K562 (cell line): ENCODE results near the gene FHIT. TPM values are rescaled to one million over a fixed set of nuclear protein-coding genes. Genes with fewer than 3 reads are reported as not detected.

ENCODE experiments used
- ATAC-seq: fragments of 200-7000 bp; cut with Tn5 transposase; 3 replicates; pipeline ENCODE4 v1.9.1; 2020; ENCODE audit warnings: moderate library complexity
- BruUV-seq: library from RNA; stranded (reverse); fragments of 400-500 nt; replicated peaks from 2 replicates; lab custom pipeline; 2021; lab: Mats Ljungman, UMichigan
- CTCF ChIA-PET: fragments of 300-600 bp; formaldehyde crosslinking; extraction: SDS; loops from one replicate; lab custom pipeline; 2021; ENCODE audit warnings: low intra/inter-chr PET ratio; lab: Yijun Ruan, JAX
- POLR2A ChIA-PET: fragments of 300-600, 350-650 bp; sonication (Branson Sonifier 250); formaldehyde crosslinking; extraction: SDS; loops from one replicate; lab custom pipeline; 2021; ENCODE audit warnings: antibody characterized with exemption, inconsistent platforms; lab: Yijun Ruan, JAX
- DNase-seq, 4 experiments: peaks; one replicate each; pipeline versions ENCODE4 v3.0.0 to v3.0.0-alpha.2; 2011 to 2018; ENCODE audit warnings: low spot score in 3 of 4, mixed read lengths in 3 of 4; ENCODE audit errors: extremely low read depth in 1 of 4
- FAIRE-seq: peaks from 2 replicates; lab custom pipeline; 2011; peaks lifted over from hg19 to GRCh38; lab: Jason Lieb, UNC
- H2AFZ ChIP-seq: 2 replicates; pipeline ENCODE4 v1.6.0; 2011; ENCODE audit warnings: low read depth, low read length, control low read depth, inconsistent platforms
- H3K27ac ChIP-seq: fragments of 200-600 bp; 3 replicates; pipeline ENCODE4 v1.8.0; 2011; ENCODE audit warnings: low read depth, mild to moderate bottlenecking, control low read depth, inconsistent platforms, low read length, moderate library complexity, mixed read lengths; ENCODE audit errors: extremely low read depth
- H3K27me3 ChIP-seq, 2 experiments: fragments of 300-600 bp in 1 of 2; 2 replicates in 1 of 2; 3 replicates in 1 of 2; pipeline versions ENCODE4 v1.6.0 to v1.8.0; 2011; ENCODE audit warnings: inconsistent platforms in 2 of 2, low read length in 2 of 2, mild to moderate bottlenecking in 1 of 2, mixed read lengths in 1 of 2, moderate library complexity in 1 of 2; ENCODE audit not compliant: control insufficient read depth in 2 of 2, insufficient read depth in 2 of 2
- H3K36me3 ChIP-seq: fragments of 300-600 bp; 3 replicates; pipeline ENCODE4 v1.8.0; 2011; ENCODE audit warnings: mild to moderate bottlenecking, low read length, inconsistent platforms; ENCODE audit not compliant: control insufficient read depth, insufficient read depth
- H3K4me1 ChIP-seq, 2 experiments: fragments of 200-600 bp in 1 of 2; replicated peaks in 1 of 2; 2 replicates in 1 of 2; 3 replicates in 1 of 2; pipeline versions ENCODE4 v1.5.1 to v1.8.0; 2011; ENCODE audit warnings: inconsistent platforms in 2 of 2, low read length in 2 of 2, mild to moderate bottlenecking in 1 of 2, mixed read lengths in 1 of 2, moderate library complexity in 1 of 2; ENCODE audit not compliant: control insufficient read depth in 2 of 2, insufficient read depth in 2 of 2
- H3K4me2 ChIP-seq: 2 replicates; pipeline ENCODE4 v1.6.1; 2011; ENCODE audit warnings: low read length, control low read depth, inconsistent platforms, mixed read lengths; ENCODE audit not compliant: insufficient read depth
- H3K4me3 ChIP-seq: fragments of 200-600 bp; sonication (generic), shearing (Covaris generic); 2 replicates; pipeline ENCODE4 v1.5.1; 2016; ENCODE audit warnings: control low read depth, inconsistent platforms
- H3K79me2 ChIP-seq: fragments of 200-600 bp; 3 replicates; pipeline ENCODE4 v1.8.0; 2011; ENCODE audit warnings: low read length, inconsistent platforms; ENCODE audit not compliant: control insufficient read depth, insufficient read depth
- H3K9ac ChIP-seq, 2 experiments: 2 replicates each; pipeline versions ENCODE4 v1.6.0 to v1.6.1; 2011; ENCODE audit warnings: low read depth in 2 of 2, low read length in 2 of 2, control low read depth in 1 of 2, inconsistent platforms in 1 of 2, mild to moderate bottlenecking in 1 of 2, mixed read lengths in 1 of 2; ENCODE audit not compliant: insufficient read depth in 1 of 2
- H3K9me1 ChIP-seq: one replicate; pipeline ENCODE4 v1.6.0; 2011; ENCODE audit warnings: inconsistent platforms, mild to moderate bottlenecking, low read length, moderate library complexity; ENCODE audit not compliant: control insufficient read depth, insufficient read depth
- H3K9me3 ChIP-seq: replicated peaks from 2 replicates; pipeline ENCODE4 v1.5.1; 2011; ENCODE audit warnings: low read depth, low read length, inconsistent platforms; ENCODE audit not compliant: control insufficient read depth, insufficient read depth
- H4K20me1 ChIP-seq: replicated peaks from 2 replicates; pipeline ENCODE4 v1.6.1; 2011; ENCODE audit warnings: low read length, inconsistent platforms, mixed read lengths; ENCODE audit not compliant: control insufficient read depth, insufficient read depth
- ATF1 ChIP-seq, 2 experiments: fragments of 450-650 bp in 1 of 2; IDR thresholded peaks; 2 replicates each; pipeline ENCODE4 v1.6.1; 2016; ENCODE audit warnings: missing compliant biosample characterization in 1 of 2, missing genetic modification characterization in 1 of 2
- HDAC2 ChIP-seq: fragments of 450-650 bp; IDR thresholded peaks from 2 replicates; pipeline ENCODE4 v1.6.1; 2016; ENCODE audit warnings: mild to moderate bottlenecking
- MIER1 ChIP-seq: fragments of 450-650 bp; IDR thresholded peaks from 2 replicates; pipeline ENCODE4 v1.6.1; 2016; ENCODE audit warnings: antibody characterized with exemption, mild to moderate bottlenecking, low read depth
- NFYB ChIP-seq: IDR thresholded peaks from 2 replicates; pipeline ENCODE4 v1.6.1; 2011; ENCODE audit warnings: mild to moderate bottlenecking, moderate library complexity; ENCODE audit not compliant: insufficient read length; ENCODE audit errors: extremely low read depth
- NUFIP1 ChIP-seq: fragments of 450-650 bp; IDR thresholded peaks from 2 replicates; pipeline ENCODE4 v1.6.1; 2018; ENCODE audit not compliant: partially characterized antibody
- TCFL5 ChIP-seq: fragments of 250-450 bp; sonication (Bioruptor Pico); conservative IDR thresholded peaks from 2 replicates; pipeline ENCODE4 v1.6.1; 2021; ENCODE audit warnings: mild to moderate bottlenecking, moderate library complexity, matching md5 sums
- WGBS: fragments of 100-300 bp; shearing (Covaris generic); methylation state at CpG from one replicate; pipeline ENCODE4 v1.1.6; 2016; ENCODE audit warnings: low coverage, mixed read lengths; ENCODE audit not compliant: insufficient coverage; ENCODE audit errors: missing lambda C conversion rate; 5-methylcytosine and 5-hydroxymethylcytosine counted together
- in situ Hi-C: fragments of 300-500 bp; cut with MboI; formaldehyde crosslinking; loops from 4 replicates; pipeline ENCODE4 v1.15.0; 2018; ENCODE audit warnings: inconsistent platforms, mixed read lengths
- intact Hi-C: fragments of 100-400 bp; cut with micrococcal nuclease; formaldehyde crosslinking; loops from 2 replicates; pipeline ENCODE4 v1.14.2; 2022
- polyA plus RNA-seq, 8 experiments: library from polyadenylated mRNA; depleted of rRNA in 4 of 8; stranded (reverse) in 5 of 8; unstranded in 3 of 8; fragments of >200 nt; fragmentation: Nextera tagmentation in 2 of 8; fragmentation: Illumina TruSeq in 1 of 8; extraction: Ambion mirVana in 2 of 8; extraction: Trizol in 1 of 8; gene quantifications; 2 replicates each; pipeline versions ENCODE4 v1.2.1 to v1.2.3, GENCODE V29; 2011 to 2014; ENCODE audit warnings: inconsistent platforms in 1 of 8, missing spikeins in 1 of 8
- total RNA-seq, 7 experiments: library from RNA; depleted of rRNA in 6 of 7; stranded (reverse); fragments of >200 nt in 6 of 7; fragmentation: Illumina TruSeq in 2 of 7; extraction: Trizol in 2 of 7; gene quantifications; 2 replicates each; pipeline versions ENCODE4 v1.2.1 to v1.2.3, GENCODE V29; 2011 to 2021; ENCODE audit warnings: low replicate concordance in 1 of 7

FHIT gene
- total and polyA plus RNA-seq, 9 of the 15 experiments (the other 6 are each of a cell fraction or from before 2014, with no cell fraction given), result 1.7 to 9.1 (median 4.3) TPM

GRCh38 chr3:60403866-60404265 lies 847.4 kb downstream of the FHIT start:
- no peak overlapping the region for H3K9ac ChIP-seq
- no peak overlapping the region for H3K4me2 ChIP-seq
- no peak for DNase-seq
- no peaks in the 10 kb centered on the region; a peak in 1 of 5 replicates for H3K4me1 ChIP-seq
- ChIA-PET CTCF (interaction anchor here (0.6 kb wide), 1 partner anchor 10 kb away, joined by 3 read pairs; no protein-coding TSS in a partner anchor), POLR2A (no interaction called here)
- no peak overlapping the region for H3K27ac ChIP-seq
- peak; percentile 48 for FAIRE-seq
- no peaks in the 10 kb centered on the region for H3K27me3 ChIP-seq
- BruUV-seq, result no TSS peak
- WGBS, result 19% methylated on average over 4 of the region's 4 CpGs
- TF ChIP-seq NFYB (peak; percentile 23), ATF1 (CRISPR knock-in tag; IDR thresholded peaks at IDR 0.05) (no peak), ATF1 (tag; IDR thresholded peaks at IDR 0.05) (no peak)
- no peaks in the 10 kb centered on the region for H3K9me1 ChIP-seq
- H4K20me1 ChIP-seq, result no peaks in the 10 kb centered on the region
- H2AFZ ChIP-seq, result peak overlapping the region; percentile 2; the same call in 1 of the 2 replicates
- peak; percentile 52; the same call in 2 of the 3 replicates for ATAC-seq
- no peaks in the 10 kb centered on the region for H3K9me3 ChIP-seq
- no peak overlapping the region for H3K4me3 ChIP-seq
- H3K36me3 ChIP-seq, result no peaks in the 10 kb centered on the region
- intact Hi-C loops, result no loop called here
- H3K79me2 ChIP-seq, result no peaks in the 10 kb centered on the region
- in situ Hi-C loops, result no loop called here

- no peak for DNase-seq
- Histone ChIP-seq H3K79me2 (no peaks in the 10 kb centered on the region), H3K27me3 (no peaks in the 10 kb centered on the region), H3K9ac (no peak overlapping the region), H3K4me3 (no peak overlapping the region), H2AFZ (no peak overlapping the region), H3K36me3 (no peaks in the 10 kb centered on the region), H3K4me2 (no peak overlapping the region), H3K9me3 (no peaks in the 10 kb centered on the region), H3K27ac (no peak overlapping the region), H3K9me1 (no peaks in the 10 kb centered on the region), H4K20me1 (no peaks in the 10 kb centered on the region), H3K4me1 (no peaks in the 10 kb centered on the region; a peak in 1 of 5 replicates)
- in situ Hi-C loops, result no loop called here
- no peak for ATAC-seq
- intact Hi-C loops, result no loop called here
- ChIA-PET POLR2A (no interaction called here), CTCF (interaction anchor here (0.6 kb wide), 1 partner anchor 705 kb away, joined by 3 read pairs; no protein-coding TSS in a partner anchor)
- WGBS, result 35% methylated on average over 2 of the region's 2 CpGs
- FAIRE-seq, result no peak
- TF ChIP-seq HDAC2 (no peak), TCFL5 (no peak), NUFIP1 (no peak), MIER1 (no peak)
- no TSS peak for BruUV-seq
Measured at GRCh38 chr3:60402931-60403330, 848.3 kb downstream of the FHIT start.
